ENCODE measurements around the gene BCL11B. TPM values are rescaled to one million over a fixed set of nuclear protein-coding genes. Genes with fewer than 3 reads are reported as not detected.

Gene BCL11B
- total RNA-seq, 1 donor from 2014 or later = 2.3 TPM

DNA sequence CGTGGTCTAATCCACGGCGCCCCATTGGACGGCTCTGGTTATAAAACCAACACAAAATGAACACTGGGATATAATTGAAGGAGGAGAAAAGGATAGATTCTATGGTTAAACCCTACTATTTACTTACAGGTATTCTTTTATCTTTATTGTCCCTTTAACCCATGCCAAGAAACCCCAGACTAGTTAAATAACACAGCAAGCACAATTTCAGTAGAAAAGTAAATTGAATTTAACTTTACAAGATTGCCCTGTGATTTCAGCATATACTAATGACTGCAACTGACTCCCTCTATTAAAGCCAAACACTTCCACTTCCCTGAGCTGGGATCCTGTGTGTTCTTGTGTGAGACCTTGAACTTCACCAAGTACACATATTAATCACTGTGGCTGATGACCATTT, 45.3 kb downstream of the BCL11B start:
- Mint-ChIP-seq H3K9me3 (ENCODE audit: low read depth) (no peaks in the 10 kb centered on the region), H3K27me3 (peaks cover 5% of the 10 kb centered on the region), H3K4me3 (ENCODE audit: low read depth) (no peak overlapping the region), H3K36me3 (ENCODE audit: insufficient read depth) (no peaks in the 10 kb centered on the region), H3K27ac (no peak overlapping the region), H3K4me1 (ENCODE audit: low read depth) (peaks cover 5% of the 10 kb centered on the region)
- TF ChIP-seq, protein P1, sequence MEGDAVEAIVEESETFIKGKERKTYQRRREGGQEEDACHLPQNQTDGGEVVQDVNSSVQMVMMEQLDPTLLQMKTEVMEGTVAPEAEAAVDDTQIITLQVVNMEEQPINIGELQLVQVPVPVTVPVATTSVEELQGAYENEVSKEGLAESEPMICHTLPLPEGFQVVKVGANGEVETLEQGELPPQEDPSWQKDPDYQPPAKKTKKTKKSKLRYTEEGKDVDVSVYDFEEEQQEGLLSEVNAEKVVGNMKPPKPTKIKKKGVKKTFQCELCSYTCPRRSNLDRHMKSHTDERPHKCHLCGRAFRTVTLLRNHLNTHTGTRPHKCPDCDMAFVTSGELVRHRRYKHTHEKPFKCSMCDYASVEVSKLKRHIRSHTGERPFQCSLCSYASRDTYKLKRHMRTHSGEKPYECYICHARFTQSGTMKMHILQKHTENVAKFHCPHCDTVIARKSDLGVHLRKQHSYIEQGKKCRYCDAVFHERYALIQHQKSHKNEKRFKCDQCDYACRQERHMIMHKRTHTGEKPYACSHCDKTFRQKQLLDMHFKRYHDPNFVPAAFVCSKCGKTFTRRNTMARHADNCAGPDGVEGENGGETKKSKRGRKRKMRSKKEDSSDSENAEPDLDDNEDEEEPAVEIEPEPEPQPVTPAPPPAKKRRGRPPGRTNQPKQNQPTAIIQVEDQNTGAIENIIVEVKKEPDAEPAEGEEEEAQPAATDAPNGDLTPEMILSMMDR (IDR thresholded peaks at IDR 0.05; ENCODE audit: unreplicated experiment) = no peak
- no peak for DNase-seq (ENCODE audit: low spot score, unreplicated experiment)

DNA sequence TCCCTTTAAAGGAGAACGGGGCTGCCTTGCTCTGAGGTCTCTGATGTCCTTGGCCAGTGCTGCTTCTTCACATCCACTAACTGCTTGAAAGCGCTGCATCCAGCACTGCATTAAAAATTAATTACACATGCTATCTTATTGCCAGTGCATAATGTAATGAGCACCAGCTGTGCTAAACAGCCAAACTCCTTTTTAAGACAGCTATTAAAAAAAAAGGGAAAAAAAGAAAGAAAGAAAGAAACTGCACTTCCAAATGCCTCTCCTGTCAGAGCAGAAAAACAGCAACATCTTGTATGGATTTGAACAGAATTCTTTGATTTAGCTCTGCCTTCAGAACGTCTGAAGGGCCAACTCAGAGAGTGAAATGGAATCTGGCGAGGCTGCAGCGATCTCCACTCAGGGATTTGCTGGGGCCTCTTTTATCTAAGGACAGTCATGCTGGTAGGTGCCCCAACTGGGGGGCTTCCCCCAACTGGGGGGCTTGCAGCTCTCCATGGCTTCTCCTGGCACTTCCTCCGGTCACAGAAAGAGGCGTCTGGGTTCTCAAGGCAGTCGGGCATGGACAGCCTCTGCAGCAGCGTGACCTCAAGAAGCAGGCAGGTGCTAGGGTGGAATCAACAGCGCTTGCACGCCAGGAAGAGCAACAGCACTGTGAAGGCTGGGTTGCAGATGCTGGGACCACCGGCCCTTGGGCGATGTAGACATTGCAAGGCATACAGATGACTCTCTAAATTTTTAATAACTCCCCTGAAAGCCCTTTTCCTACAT, 46.4 kb downstream of the BCL11B start:
- TF ChIP-seq, protein P1 (IDR thresholded peaks at IDR 0.05; ENCODE audit: unreplicated experiment) = no peak
- no peaks in the 10 kb centered on the region for H3K36me3 Mint-ChIP-seq (ENCODE audit: insufficient read depth)
- H3K4me3 Mint-ChIP-seq (ENCODE audit: low read depth) = no peak overlapping the region
- no peak for DNase-seq (ENCODE audit: low spot score, unreplicated experiment)
- peaks cover 5% of the 10 kb centered on the region for H3K27me3 Mint-ChIP-seq
- H3K9me3 Mint-ChIP-seq (ENCODE audit: low read depth) = no peaks in the 10 kb centered on the region
- peaks cover 5% of the 10 kb centered on the region for H3K4me1 Mint-ChIP-seq (ENCODE audit: low read depth)
- H3K27ac Mint-ChIP-seq = no peak overlapping the region

GRCh38 chr14:99224948-99225347, 47.0 kb downstream of the BCL11B start:
- DNase-seq (ENCODE audit: low spot score, unreplicated experiment) = no peak
- Mint-ChIP-seq H3K9me3 (ENCODE audit: low read depth) (no peaks in the 10 kb centered on the region), H3K27me3 (peaks cover 5% of the 10 kb centered on the region), H3K27ac (no peak overlapping the region), H3K36me3 (ENCODE audit: insufficient read depth) (no peaks in the 10 kb centered on the region), H3K4me1 (ENCODE audit: low read depth) (peaks cover 5% of the 10 kb centered on the region), H3K4me3 (ENCODE audit: low read depth) (no peak overlapping the region)
- TF ChIP-seq, protein P1 (IDR thresholded peaks at IDR 0.05; ENCODE audit: unreplicated experiment) = no peak

DNA sequence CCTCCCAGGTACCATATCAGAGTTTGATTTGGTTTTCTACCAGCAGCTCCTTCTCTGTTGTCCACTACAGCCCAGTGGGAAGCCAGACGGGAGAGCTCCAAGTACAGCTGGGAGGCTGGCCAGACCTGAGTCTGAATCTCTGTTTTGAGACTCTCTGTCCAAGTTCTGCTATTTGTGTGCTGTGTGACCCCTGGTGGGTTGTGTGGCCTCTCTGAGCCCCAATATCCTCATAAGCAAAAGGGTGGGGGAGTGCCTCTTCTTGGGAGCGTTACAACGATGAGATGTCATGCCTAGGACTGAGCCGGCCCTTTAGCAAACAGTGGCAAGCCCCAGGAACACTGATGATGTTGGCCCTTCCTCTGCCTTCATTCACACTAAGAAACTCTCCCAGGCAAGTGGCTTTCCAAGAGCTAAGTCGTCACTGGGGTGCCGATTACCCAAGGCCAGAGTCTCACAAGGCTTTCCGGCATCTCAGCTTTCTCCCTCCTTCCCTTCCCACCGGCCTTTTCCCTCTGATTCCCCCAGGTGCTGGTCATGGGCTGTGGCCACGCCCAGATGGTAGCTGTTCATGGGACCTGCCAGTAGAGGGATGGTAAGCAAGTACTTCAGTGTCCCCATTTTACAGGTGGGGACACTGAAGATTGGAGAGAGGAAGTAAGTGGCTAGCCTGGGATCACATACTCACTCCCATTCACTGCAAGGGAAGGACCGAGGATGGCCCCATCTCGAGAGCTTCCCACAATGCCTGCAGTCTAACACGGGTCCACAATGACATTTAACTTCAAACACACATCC, 47.7 kb downstream of the BCL11B start:
- peaks cover 3% of the 10 kb centered on the region for H3K4me1 Mint-ChIP-seq (ENCODE audit: low read depth)
- H3K4me3 Mint-ChIP-seq (ENCODE audit: low read depth) = no peak overlapping the region
- no peaks in the 10 kb centered on the region for H3K36me3 Mint-ChIP-seq (ENCODE audit: insufficient read depth)
- DNase-seq (ENCODE audit: low spot score, unreplicated experiment) = no peak
- H3K9me3 Mint-ChIP-seq (ENCODE audit: low read depth) = no peaks in the 10 kb centered on the region
- H3K27me3 Mint-ChIP-seq = peaks cover 5% of the 10 kb centered on the region
- no peak overlapping the region for H3K27ac Mint-ChIP-seq
- TF ChIP-seq, protein P1 (IDR thresholded peaks at IDR 0.05; ENCODE audit: unreplicated experiment) = no peak

- Mint-ChIP-seq H3K4me3 (ENCODE audit: low read depth) (no peak overlapping the region), H3K27ac (no peak overlapping the region), H3K36me3 (ENCODE audit: insufficient read depth) (peaks cover 2% of the 10 kb centered on the region), H3K27me3 (peaks cover 2% of the 10 kb centered on the region), H3K4me1 (ENCODE audit: low read depth) (no peaks in the 10 kb centered on the region), H3K9me3 (ENCODE audit: low read depth) (no peaks in the 10 kb centered on the region)
- TF ChIP-seq, protein P1 (IDR thresholded peaks at IDR 0.05; ENCODE audit: unreplicated experiment) = no peak
- DNase-seq (ENCODE audit: low spot score, unreplicated experiment) = no peak
These were observed 50.6 kb downstream of the BCL11B start for GRCh38 chr14:99221445-99221844.
